ENCODE data around the gene AKT1. TPM values are rescaled to one million over a fixed set of nuclear protein-coding genes. Genes with fewer than 3 reads are reported as not detected.

AKT1 gene
- polyA plus RNA-seq, 1 experiment: 226 TPM

- TF ChIP-seq CTCF (IDR thresholded peaks at IDR 0.05; ENCODE audit: insufficient read depth, low read depth, low read length): no peak
- H3K27me3 ChIP-seq (ENCODE audit: control insufficient read depth, insufficient read depth, low read length): no peaks in the 10 kb centered on the region
- ChIA-PET POLR2A (no interaction called here), CTCF (no interaction called here)
- H3K36me3 ChIP-seq (ENCODE audit: control insufficient read depth, insufficient read depth, low read length): peaks cover 41% of the 10 kb centered on the region
- no peak for DNase-seq (ENCODE audit: low read depth)
- H3K4me3 ChIP-seq (ENCODE audit: low read depth, low read length): no peak overlapping the region
Measured at GRCh38 chr14:104786726-104787675, 8.5 kb downstream of the AKT1 start.

- no peak for DNase-seq (ENCODE audit: low read depth)
- H3K27me3 ChIP-seq (ENCODE audit: control insufficient read depth, insufficient read depth, low read length): no peaks in the 10 kb centered on the region
- peaks cover 34% of the 10 kb centered on the region for H3K36me3 ChIP-seq (ENCODE audit: control insufficient read depth, insufficient read depth, low read length)
- no peak for TF ChIP-seq CTCF (IDR thresholded peaks at IDR 0.05; ENCODE audit: insufficient read depth, low read depth, low read length)
- POLR2A ChIA-PET: no interaction called here
- CTCF ChIA-PET: no interaction called here
- no peak overlapping the region for H3K4me3 ChIP-seq (ENCODE audit: low read depth, low read length)
Measured at GRCh38 chr14:104786091-104786586, 9.4 kb downstream of the AKT1 start.

- POLR2A ChIA-PET: no interaction called here
- Histone ChIP-seq H3K36me3 (ENCODE audit: control insufficient read depth, insufficient read depth, low read length) (peaks cover 32% of the 10 kb centered on the region), H3K4me3 (ENCODE audit: low read depth, low read length) (no peak overlapping the region), H3K27me3 (ENCODE audit: control insufficient read depth, insufficient read depth, low read length) (no peaks in the 10 kb centered on the region)
- CTCF ChIA-PET: interaction anchor here (1.8 kb wide), 1 partner anchor 17 kb away, joined by 9 read pairs; no protein-coding TSS in a partner anchor
- no peak for TF ChIP-seq CTCF (IDR thresholded peaks at IDR 0.05; ENCODE audit: insufficient read depth, low read depth, low read length)
- no peak for DNase-seq (ENCODE audit: low read depth)
Measured at GRCh38 chr14:104785708-104786080, 9.9 kb downstream of the AKT1 start.

GRCh38 chr14:104784846-104785707 lies 10.5 kb downstream of the AKT1 start:
- Histone ChIP-seq H3K4me3 (ENCODE audit: low read depth, low read length) (no peak overlapping the region), H3K36me3 (ENCODE audit: control insufficient read depth, insufficient read depth, low read length) (peaks cover 32% of the 10 kb centered on the region), H3K27me3 (ENCODE audit: control insufficient read depth, insufficient read depth, low read length) (no peaks in the 10 kb centered on the region)
- TF ChIP-seq CTCF (IDR thresholded peaks at IDR 0.05; ENCODE audit: insufficient read depth, low read depth, low read length): no peak
- ChIA-PET CTCF (interaction anchor here (1.0 to 1.8 kb wide), 2 partner anchors 16 to 41 kb away, joined by 3 to 9 read pairs; no protein-coding TSS in a partner anchor), POLR2A (no interaction called here)
- DNase-seq (ENCODE audit: low read depth): no peak

- Histone ChIP-seq H3K36me3 (ENCODE audit: control insufficient read depth, insufficient read depth, low read length) (peaks cover 36% of the 10 kb centered on the region), H3K27me3 (ENCODE audit: control insufficient read depth, insufficient read depth, low read length) (no peaks in the 10 kb centered on the region), H3K4me3 (ENCODE audit: low read depth, low read length) (no peak overlapping the region)
- no peak for DNase-seq (ENCODE audit: low read depth)
- ChIA-PET POLR2A (no interaction called here), CTCF (interaction anchor here (1.0 to 1.8 kb wide), 2 partner anchors 15 to 42 kb away, joined by 3 to 9 read pairs; no protein-coding TSS in a partner anchor)
- TF ChIP-seq CTCF (IDR thresholded peaks at IDR 0.05; ENCODE audit: insufficient read depth, low read depth, low read length): no peak
Measured at GRCh38 chr14:104784218-104784568, 11.4 kb downstream of the AKT1 start.
